Activated CD4-positive, alpha-beta T cell treated with anti-CD3 and anti-CD28 coated beads, Interleukin-2, Interleukin-6, amounts not matched to agents 100 ng/mL and 50 ng/mL, durations not matched to agents 16 hours and 8 hours (primary cell): ENCODE data around the gene CPN1.
A peak's percentile ranks its signal among the peaks of the same experiment; 100 is the strongest.
"Not testable (repeated sequence)": the region's sequence is repeated elsewhere in the genome, so short reads cannot be mapped to it uniquely, and the experiment has no call there.

Experiments used
- DNase-seq: peaks from one replicate; pipeline ENCODE4 v3.0.0-alpha.2; 2020

The CPN1 gene

GRCh38 chr10:100020886-100021253 lies 60.8 kb downstream of the CPN1 start:
- no peak for DNase-seq

- DNase-seq = peak; percentile 53
Observed at GRCh38 chr10:100020142-100020885, 61.4 kb downstream of the CPN1 start.

DNA sequence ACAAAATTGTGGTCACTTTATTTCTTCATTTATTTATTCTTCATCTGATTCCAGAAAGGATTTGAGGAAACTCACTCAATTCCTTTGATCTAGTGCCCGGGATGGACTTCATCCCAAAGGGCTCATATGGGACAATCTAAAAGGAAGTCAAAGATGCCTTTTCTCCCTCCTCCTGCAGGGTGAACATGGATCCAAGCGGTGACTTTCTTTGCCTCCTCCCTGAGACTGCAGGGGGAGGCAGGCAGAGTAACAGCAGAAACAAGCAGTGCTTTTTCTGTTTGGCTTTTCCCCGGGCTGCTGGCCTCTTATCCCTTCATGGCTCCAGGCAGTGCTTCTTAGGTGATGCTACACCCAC lies 61.9 kb downstream of the CPN1 start:
- no peak for DNase-seq

GRCh38 chr10:100014071-100014762 lies 67.5 kb downstream of the CPN1 start:
- no peak for DNase-seq

- DNase-seq = no peak
Observed at GRCh38 chr10:100013621-100014020, 68.0 kb downstream of the CPN1 start.

DNA sequence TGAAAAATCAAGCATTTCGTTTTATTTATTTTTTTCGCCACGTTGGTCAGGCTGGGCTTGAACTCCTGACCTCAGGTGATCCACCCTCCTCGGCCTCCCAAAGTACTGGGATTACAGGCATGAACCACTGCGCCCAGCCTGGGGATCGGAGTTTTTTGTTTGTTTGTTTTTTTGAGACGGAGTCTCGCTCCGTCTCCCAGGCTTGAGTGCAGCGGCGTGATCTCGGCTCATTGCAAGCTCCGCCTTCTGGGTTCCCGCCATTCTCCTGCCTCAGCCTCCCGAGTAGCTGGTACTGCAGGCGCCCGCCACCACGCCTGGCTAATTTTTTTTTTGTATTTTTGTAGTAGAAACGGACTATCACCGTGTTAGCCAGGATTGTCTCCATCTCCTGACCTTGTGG lies 69.8 kb downstream of the CPN1 start:
- not testable (repeated sequence) for DNase-seq

GRCh38 chr10:100009793-100010676 lies 71.6 kb downstream of the CPN1 start, which contains the start of gene DNMBP:
Gene DNMBP, minus strand, starts transcription at chr10:100009947. Its CDS starts 37,823 bp downstream, at chr10:99972124.
- DNase-seq = peak; percentile 84

- no peak for DNase-seq
Observed at GRCh38 chr10:100009283-100009792, 72.3 kb downstream of the CPN1 start.

DNA sequence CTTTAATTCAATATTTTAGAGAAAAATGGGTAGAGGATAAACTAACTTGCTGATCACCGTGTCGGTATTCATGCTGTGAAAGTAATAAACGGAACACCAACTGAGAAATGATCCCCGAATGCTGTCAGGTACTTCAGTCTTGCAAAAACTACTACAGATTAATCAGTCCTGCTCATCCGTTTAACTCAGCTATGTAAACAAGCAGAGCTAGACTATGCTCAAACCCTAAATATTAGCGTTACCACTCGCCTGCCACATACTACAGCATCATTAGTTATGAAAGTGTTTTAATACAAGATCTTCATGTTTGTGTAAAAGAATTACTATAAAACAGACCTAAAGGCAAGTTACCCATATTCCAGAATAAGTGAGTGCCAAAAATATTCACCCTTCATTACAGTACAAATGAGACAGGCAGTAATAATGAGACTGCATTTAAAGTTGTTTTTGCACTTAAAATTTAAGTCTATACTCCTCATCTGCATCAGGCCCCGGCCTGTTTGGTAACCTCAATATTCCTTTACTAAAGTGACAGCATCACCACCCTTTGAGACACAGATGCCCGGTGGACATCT lies 72.9 kb downstream of the CPN1 start:
- no peak for DNase-seq

GRCh38 chr10:100008142-100008522 lies 73.5 kb downstream of the CPN1 start:
- no peak for DNase-seq

DNA sequence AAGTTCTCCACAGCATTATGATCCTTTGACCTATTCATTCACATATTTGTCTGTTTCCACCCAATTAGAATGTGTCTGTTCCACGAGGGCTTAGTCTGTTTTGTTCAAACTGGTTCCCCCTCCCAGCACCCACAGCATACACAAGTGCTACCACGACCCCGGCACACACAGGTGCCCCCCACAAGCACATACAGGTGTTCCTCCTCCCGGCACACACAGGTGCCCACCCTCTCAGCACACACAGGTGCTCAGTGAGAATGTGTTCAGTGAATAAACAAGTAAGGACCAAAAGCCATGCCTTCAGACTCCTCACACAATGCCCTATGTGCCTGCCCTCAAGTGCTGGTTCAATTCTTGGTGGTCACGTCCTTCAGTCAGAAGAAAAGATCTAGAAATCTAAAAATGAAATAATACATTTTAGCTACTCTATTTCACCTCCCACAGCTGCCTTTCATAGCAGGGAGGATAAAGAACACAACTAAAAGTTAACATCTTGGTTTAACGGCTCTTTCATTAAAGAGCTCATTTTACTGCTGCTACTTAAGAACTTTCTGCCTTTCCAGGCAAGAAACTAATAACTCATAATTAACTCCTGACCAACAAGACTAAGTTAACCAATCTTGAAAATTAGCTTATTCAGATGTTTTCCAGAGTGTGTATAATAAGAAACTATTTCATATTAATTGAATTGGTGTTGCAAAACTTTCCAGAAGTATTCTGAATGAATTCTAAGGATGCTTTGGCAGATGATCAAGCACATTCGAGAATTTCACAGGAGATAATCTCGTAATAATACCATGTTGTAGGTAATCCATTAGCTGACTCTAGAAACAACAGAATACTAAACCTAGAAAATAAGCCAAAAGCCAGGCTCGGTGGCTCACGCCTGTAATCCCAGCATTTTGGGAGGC lies 74.2 kb downstream of the CPN1 start:
- DNase-seq = no peak

DNA sequence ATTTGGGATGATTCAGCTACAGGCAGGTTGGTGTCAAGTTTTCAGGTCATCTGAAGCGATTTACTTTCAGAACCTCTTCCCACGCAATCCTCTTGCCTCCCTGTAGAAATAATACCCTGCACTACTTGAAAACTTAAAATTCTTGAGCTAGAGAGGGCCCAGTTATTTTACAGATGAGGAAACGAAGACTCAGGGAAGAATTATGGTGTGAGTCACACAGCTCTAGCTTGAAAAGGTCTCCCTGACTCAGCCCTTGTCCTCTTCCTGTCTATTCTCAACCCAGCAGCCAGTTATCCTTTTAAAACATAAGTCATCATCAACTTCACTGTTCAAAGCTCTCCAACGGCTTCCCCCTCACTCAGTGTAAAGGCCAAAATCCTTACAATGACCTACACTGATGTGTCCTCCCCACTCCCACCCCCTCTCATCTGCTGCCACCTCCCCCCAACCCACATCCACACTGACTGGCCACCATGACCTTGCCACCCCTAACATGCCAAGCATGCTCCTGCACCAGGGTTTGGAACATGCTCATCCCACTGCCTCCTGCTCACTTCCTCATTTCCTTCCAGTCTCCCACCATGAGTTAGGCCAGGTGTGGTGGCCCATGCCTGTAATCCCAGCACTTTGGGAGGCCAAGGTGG lies 75.3 kb downstream of the CPN1 start:
- DNase-seq = peak; percentile 40

DNA sequence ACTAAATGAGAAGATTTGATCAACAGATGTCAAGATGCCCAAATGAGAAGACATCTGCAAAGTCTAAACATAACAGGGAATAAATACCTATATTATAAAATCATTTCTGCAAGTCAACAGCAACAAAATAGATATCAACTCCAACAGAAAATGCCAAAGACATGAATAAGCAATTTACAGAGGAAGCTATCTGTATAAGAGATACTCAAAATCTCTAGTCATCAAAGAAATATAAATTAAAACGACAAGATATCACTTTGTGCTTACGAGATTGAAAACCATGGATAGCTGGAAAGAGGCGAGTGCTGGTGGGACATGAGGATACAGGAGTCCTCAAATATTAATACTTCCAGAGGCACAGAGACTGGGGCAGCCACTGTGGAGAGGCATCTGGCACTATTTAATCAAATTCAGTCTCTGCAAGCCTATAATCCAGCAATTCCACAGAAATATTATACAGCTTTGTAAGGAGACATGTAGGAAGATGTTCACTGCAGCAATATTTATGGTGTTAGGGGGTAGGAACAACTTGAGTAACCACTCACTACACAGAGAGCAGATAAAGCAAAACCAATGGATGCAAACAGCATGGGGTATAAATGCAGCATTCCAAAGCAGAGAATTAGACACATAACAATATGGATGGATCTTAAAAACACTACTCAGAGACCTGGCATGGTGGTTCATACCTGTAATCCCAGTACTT lies 76.7 kb downstream of the CPN1 start:
- no peak for DNase-seq

DNA sequence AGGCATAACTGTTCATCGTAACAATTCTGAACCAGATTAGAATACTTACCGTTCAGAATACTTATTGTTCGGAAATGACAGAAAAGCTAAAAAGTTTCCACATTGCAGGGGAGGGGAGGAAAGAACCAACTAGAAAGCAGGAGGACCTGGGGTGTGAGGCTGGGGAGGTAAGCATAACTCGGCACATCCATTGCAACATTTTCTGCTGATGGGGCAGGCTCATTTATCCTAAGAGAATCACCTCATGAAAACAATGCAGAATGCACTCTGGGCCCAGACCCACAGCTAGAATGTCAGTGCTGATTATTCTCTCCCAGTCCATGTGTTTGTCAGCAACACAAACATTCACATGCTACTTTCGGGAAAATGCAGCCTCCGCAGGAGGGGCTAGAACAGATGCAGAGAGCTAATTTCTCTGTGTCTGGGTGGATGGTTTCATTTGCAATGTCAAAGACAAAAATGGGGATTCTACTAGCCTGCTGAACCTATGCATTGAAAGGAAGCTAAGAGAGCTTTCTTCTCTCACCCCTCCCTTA lies 81.5 kb downstream of the CPN1 start:
- no peak for DNase-seq

DNA sequence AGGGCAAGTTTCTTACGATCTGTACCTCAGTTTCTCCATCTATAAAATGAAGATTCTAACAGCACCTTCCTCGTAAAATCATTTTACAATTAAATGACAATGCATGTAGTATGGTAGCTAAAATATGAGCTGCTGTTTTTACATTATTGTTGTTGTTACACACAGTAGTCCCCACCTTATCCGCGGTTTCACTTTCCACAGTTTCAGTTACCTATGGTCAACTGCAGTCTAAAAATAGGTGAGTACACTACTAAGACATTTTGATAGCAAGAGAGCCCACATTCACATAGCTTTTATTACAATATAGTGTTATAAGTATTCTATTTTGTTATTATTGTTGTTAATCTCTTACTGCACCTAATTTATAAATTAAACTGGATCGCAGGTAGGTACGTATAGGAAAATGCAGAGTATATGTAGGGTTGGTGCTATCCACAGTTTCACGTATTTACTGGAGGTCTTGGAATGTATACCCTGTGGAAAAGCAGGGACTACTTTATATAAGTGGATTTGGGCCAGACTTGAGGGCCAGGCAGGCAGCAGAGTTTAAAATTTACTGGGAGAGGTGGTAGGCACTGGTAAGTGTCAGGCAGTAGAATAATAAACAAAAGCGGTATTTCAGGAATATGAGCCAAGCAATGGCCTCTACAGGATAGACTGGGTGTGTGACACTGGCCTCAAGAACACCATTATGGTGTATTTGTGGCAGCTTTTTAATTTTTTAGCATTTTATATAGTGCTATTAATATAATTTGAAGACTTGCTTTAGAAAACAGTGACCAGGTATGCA lies 82.2 kb downstream of the CPN1 start:
- no peak for DNase-seq

GRCh38 chr10:99998889-99999288 lies 82.8 kb downstream of the CPN1 start:
- DNase-seq = no peak

GRCh38 chr10:99996671-99997648 lies 84.7 kb downstream of the CPN1 start:
- DNase-seq = no peak

DNA sequence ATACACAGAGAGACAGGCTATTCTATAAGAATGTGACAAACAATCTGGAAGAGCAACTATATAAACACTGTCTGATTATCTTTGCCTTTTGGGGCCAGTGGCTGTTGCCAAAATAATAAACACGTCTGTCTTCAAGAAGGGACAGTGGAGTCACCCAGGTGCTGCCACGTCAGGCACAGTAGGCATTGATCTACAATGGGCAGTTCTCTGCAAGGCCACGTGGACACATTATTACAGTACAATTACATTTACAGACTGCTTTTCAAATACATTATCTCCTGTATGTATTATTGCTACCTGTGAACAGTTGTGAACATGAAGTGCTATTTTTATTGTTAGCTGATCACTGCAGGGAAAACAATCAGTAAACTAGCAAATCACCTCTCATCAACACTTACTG lies 86.0 kb downstream of the CPN1 start:
- no peak for DNase-seq
